ENCODE results near the gene PRR22.
A peak's percentile ranks its signal among the peaks of the same experiment; 100 is the strongest.

Gene PRR22

GRCh38 chr19:5784581-5785147 is at the start of gene PRR22:
PRR22 (minus strand) TSS chr19:5784746; CDS start chr19:5784660, 86 bp downstream.
- no peak for DNase-seq

GRCh38 chr19:5832527-5833216 is 48.1 kb upstream of the PRR22 start:
- DNase-seq = no peak

- no peak for DNase-seq
These were observed 47.5 kb upstream of the PRR22 start for GRCh38 chr19:5832061-5832460.

DNA sequence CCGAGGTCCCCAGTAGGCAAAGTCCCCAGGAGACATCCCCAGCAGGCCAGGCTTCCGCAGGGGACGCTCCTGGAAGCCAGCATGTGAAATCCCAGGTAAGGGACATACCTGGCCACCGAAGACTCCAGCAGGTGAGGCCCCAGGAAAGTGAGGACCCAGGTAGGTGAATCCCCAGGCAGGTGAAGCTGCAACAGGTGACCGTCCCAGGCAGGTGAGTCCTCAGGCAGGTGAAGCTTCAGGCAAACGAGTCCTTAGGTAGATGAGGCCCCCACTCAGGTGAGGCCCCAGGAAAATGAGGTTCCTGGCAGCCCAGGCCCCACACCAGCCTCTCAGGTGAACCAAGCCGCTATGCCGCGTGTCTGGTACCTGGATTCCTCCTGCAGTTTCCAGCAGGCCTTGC is 46.6 kb upstream of the PRR22 start:
- no peak for DNase-seq

DNA sequence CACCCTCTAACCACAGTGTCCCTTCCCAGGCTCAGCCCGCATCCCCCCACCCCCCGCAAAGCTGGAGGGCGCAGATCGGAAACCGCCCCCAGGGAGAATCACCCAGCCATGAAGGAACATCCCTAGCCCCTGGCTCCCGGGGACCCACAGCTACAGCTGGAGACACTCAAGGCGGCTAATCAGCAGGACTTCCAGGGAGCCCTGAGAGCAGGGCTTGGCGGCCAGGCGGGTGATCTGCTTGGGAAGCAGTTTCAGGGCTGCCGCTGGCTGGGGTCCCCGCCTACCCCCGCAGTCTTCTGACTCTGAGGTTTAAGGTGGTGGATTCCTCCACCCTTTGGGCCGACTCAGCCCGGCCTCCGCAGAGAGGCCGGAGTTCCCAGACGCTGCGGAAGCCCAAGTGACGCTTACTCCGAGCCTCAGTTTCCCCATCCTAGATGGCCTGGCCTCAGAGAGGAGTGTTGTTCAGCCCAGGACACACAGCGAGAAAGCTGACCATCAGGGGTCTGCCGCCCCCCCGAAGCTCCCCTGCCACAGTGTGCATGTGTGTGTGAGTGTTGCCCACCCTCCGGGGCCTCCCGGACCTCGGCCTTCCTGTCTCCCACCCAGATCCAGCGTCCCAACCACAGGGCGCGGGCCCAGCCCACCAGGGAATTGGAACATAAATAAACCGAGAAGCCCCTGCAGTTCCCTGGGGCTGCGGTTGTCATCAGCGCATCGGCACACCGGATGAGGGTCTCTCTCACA is 45.2 kb upstream of the PRR22 start:
- DNase-seq = no peak

GRCh38 chr19:5828661-5829566 is 44.4 kb upstream of the PRR22 start:
- DNase-seq = peak in 1 of 4 experiments; percentile 15

- peak; percentile 82 to 95 (median 88) for DNase-seq
These were observed 43.5 kb upstream of the PRR22 start for GRCh38 chr19:5827891-5828660.

DNA sequence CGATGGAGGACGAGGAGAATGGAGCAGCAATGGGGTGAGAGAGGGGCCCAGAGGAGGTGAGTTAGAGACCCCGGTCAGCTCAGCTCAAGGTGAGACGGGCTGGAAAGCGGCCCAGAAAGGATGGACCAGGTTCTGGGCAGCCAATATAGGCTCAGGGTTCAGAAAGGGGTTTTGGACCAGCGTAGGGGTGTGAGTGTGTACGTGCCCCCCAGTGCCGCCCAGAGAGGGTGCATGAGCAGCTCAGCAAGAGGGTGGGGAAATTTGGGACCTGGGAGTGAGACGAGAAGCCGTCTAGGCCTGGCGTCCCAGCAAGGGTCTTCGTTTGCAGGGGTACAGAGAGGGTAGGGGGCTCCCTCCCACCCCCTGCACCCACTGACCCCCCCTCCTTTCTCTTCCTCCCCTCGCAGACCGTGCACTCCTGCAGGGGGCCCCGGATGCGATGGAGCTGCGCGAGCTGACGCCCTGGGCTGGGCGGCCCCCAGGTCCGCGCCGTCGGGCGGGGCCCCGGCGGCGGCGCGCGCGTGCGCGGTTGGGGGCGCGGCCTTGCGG is 42.9 kb upstream of the PRR22 start:
- no peak for DNase-seq

- DNase-seq = peak in 1 of 4 experiments; percentile 8
These were observed 42.2 kb upstream of the PRR22 start for GRCh38 chr19:5826531-5827341.

DNA sequence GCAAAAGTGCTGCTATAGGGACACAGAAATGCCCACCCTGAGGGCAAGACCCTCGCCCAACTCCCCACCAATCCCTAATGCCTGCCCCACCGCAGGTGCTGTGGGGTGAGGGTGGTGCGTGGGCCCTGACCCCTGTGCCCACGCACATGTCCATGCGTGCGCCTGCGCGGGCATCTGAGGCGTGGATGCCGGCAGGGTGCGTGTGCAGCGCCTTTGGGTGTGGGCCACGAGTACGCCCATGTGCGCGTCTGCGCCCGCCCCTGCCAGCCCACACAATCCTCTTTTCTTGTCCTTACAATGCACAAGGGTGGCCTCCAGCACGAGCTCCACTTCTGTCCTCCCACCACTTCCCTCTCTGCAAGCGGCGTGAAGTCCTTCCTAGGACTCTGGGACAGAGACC is 40.6 kb upstream of the PRR22 start:
- no peak for DNase-seq

DNA sequence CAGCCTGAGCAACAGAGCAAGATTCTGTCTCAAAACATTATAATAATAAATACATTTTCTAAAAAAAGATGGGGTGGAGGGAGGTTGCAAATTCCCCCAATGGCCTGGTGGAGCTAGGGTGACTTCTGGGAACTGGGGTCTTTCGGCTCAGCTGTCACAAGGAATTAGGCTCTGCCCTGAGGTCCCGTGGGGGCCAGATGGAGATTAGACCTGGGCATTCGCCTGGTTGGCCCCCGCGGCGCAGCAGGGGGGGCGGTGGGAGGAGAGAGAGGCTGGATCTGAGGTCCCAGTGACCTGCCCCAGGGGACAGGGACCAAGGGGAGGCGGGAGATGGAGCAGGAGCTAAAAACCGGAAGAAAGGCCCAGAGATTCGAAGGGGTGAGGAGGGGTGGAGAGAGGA is 40.2 kb upstream of the PRR22 start:
- no peak for DNase-seq

GRCh38 chr19:5823579-5824281 is 39.2 kb upstream of the PRR22 start:
- no peak for DNase-seq

DNA sequence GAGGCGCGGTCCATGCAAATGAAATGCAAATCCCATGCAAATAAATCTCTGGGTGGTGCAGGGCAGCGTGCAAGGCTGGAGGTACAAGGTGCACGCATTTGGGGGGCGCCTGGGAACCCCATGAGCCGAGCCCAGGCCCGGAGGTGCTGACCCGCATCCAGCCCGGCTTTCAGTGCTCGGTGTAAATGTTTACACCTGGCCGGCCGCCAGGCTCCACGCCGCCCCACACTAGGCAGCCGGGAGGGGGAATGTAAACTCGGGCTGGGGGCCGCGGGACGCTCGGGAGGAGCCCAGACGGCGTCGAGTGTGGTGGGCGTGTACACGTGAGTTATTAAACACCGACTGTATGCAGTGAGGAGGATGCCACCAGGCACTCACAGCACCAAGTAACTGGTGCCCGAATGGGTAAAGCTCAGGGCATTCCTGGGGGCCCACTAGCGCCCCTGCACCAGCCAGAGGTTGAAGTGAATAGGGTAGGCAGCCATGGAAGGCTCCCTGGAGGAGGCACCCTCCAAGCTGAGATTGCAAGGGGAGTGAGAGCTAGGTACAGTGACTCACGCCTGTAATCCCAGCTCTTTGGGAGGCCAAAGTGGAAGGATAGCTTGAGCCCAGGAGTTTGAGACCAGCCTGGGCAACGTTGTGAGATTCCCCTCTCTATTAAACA is 37.8 kb upstream of the PRR22 start:
- no peak for DNase-seq

DNA sequence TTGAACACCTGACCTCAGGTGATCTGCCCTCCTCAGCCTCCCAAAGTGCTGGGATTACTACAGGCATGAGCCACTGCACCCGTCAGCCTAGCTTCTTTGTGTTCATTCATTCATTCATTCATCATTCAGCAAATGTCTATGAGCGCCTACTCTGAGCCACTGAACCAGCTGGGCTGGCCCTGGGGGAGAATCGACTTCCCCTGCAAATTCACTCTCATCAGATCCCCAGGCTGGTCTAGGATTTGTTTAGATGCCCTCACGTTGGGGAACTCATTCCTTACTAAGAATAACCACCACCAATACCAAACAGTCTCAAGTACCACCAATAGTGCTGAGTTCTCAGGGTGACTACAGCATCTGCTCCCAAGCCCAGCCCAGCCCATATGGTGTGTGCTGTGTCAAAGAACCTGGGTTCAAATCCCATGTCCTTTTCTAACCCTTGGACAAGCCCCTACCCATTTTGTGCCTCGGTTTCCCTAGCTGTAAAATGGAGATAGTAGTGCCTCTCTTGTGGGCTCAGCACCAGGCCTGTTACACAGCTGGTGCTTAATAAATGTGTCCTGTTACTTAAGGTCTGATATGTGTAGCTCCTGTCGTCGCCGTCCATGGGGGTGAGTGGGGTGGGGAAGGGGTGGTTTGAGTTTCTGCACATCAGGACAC is 37.1 kb upstream of the PRR22 start:
- no peak for DNase-seq

GRCh38 chr19:5820785-5821184 is 36.2 kb upstream of the PRR22 start:
- DNase-seq = no peak

DNA sequence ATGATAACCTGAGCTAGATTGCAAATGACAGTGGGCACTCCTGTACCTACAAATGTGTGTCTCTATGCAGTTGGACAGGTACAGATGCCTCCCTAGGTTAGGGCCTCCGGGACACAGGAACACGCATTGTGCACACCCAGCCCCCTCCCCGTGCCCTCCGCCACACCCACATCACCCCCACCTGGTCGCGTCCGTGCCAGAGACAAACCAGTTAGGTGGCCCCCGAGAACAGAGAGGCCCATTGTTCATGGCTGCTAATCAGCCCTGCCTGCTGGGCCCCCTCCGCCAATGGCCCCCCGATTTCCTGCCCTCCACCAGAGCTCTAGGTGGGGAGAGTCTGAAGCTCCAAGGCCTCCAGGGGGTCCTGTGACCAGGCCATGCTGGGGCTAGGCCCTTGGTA is 34.0 kb upstream of the PRR22 start:
- DNase-seq = no peak

GRCh38 chr19:5817218-5817617 is 32.7 kb upstream of the PRR22 start:
- DNase-seq = no peak

- no peak for DNase-seq
These were observed 30.3 kb upstream of the PRR22 start for GRCh38 chr19:5814852-5815246.

GRCh38 chr19:5814123-5814851 is 29.7 kb upstream of the PRR22 start:
- DNase-seq = no peak
